Measurements from ENCODE around the gene DAPP1. TPM values are rescaled to one million over a fixed set of nuclear protein-coding genes. Genes with fewer than 3 reads are reported as not detected.

DAPP1 gene
- total and polyA plus RNA-seq, 2 of the 8 experiments (the other 6 are each of a cell fraction or from before 2014, with no cell fraction given): not detected

DNA sequence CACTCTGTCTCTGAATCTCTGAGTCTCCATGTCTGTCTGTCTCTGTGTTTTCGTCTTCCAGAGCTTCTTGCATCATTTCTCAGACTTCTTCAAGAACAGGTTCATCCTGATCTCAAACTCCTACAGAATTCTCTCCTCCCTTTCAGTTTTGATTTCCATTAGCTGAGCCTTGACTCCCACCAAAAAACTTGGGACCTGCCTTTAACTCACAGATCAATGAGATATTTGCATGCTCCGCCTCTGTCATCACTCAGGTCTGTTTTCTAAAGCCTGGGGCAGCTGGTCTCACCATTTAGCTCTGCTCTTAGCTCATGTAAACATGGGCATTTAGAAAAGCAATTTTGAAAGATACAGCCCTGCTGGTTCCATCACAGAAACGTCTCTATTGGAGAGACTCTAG lies 8.6 kb downstream of the DAPP1 start:
- Histone ChIP-seq H2AFZ (ENCODE audit: low read length) (no peak overlapping the region), H3K14ac (ENCODE audit: insufficient read length) (no peak overlapping the region), H3K79me1 (ENCODE audit: low read depth, low read length) (no peaks in the 10 kb centered on the region), H4K91ac (replicated peaks; ENCODE audit: insufficient read length, low read length) (no peak overlapping the region), H3K4me3 (ENCODE audit: extremely low read depth in 1 of 4, insufficient read depth in 2 of 4, low read depth in 3 of 4, low read length in 4 of 4) (no peak overlapping the region), H4K8ac (ENCODE audit: extremely low read depth, insufficient read depth, low read length) (no peak overlapping the region), H2AK5ac (ENCODE audit: low read depth, low read length) (no peak overlapping the region), H2BK120ac (replicated peaks; ENCODE audit: low read depth, low read length) (no peak overlapping the region), H3K27me3 (replicated peaks in 1 of 4; ENCODE audit: control insufficient read depth in 3 of 4, extremely low read depth in 1 of 4, insufficient read depth in 3 of 4, low read length in 3 of 4) (no peaks in the 10 kb centered on the region), H3K4me2 (ENCODE audit: insufficient read depth in 1 of 2, low read depth in 2 of 2, low read length in 2 of 2) (no peak overlapping the region), H2BK12ac (ENCODE audit: low read depth, low read length) (no peak overlapping the region), H2BK5ac (ENCODE audit: low read depth, low read length) (no peak overlapping the region), H3K56ac (replicated peaks; ENCODE audit: insufficient read length, low read depth, low read length) (no peak overlapping the region), H4K5ac (ENCODE audit: insufficient read length, low read depth, low read length) (no peak overlapping the region), H3K18ac (ENCODE audit: extremely low read depth, low read length) (no peak overlapping the region), H3K23me2 (ENCODE audit: low read depth, low read length) (no peaks in the 10 kb centered on the region), H2BK15ac (ENCODE audit: low read length) (no peak overlapping the region), H3K4ac (replicated peaks; ENCODE audit: insufficient read length, low read depth, low read length) (no peak overlapping the region), H3K27ac (ENCODE audit: low read depth, low read length) (no peak overlapping the region), H3K36me3 (ENCODE audit: control insufficient read depth in 2 of 4, insufficient read depth in 4 of 4, low read length in 3 of 4) (no peaks in the 10 kb centered on the region), H3K79me2 (ENCODE audit: control insufficient read depth in 1 of 2, insufficient read depth in 2 of 2, low read length in 2 of 2) (no peaks in the 10 kb centered on the region), H4K20me1 (replicated peaks in 1 of 2; ENCODE audit: control insufficient read depth in 1 of 2, insufficient read depth in 2 of 2, low read length in 2 of 2) (no peaks in the 10 kb centered on the region), H3K23ac (ENCODE audit: insufficient read length) (no peak overlapping the region), H3K9me3 (ENCODE audit: insufficient read depth in 2 of 2, low read depth in 1 of 2, low read length in 1 of 2) (no peaks in the 10 kb centered on the region), H3K4me1 (replicated peaks in 1 of 4; ENCODE audit: control insufficient read depth in 3 of 4, insufficient read depth in 4 of 4, low read length in 3 of 4) (no peaks in the 10 kb centered on the region), H3K9ac (replicated peaks in 1 of 4; ENCODE audit: extremely low read depth in 1 of 4, low read depth in 3 of 4, low read length in 3 of 4) (no peak overlapping the region), H2BK20ac (ENCODE audit: low read length) (no peak overlapping the region)
- ChIA-PET POLR2A (ENCODE audit: partially characterized antibody) (no interaction called here), CTCF (ENCODE audit: partially characterized antibody) (interaction anchor here (0.7 to 3.0 kb wide), 5 partner anchors 13 to 362 kb away, joined by 3 to 13 read pairs (median 5); no protein-coding TSS in a partner anchor)
- WGBS, 2 experiments (ENCODE audit: extremely low coverage in 1 of 2, insufficient coverage in 1 of 2, insufficient read length in 1 of 2, insufficient replicate concordance in 2 of 2, low coverage in 1 of 2, low lambda C conversion rate in 2 of 2, missing lambda C conversion rate in 1 of 2): 83% methylated on average over 3 of the region's 3 CpGs; no CpG with 5 or more reads in 1 of the 2 experiments
- FAIRE-seq (no peak), DNase-seq (ENCODE audit: low read depth in 1 of 2, low spot score in 2 of 2) (no peak)
- TF ChIP-seq TAF7 (optimal IDR thresholded peaks at IDR 0.05; ENCODE audit: borderline replicate concordance, low read depth, low read length) (no peak), RAD21 (IDR thresholded peaks at IDR 0.05 in 1 of 2, conservative IDR thresholded peaks at IDR 0.05 in 1 of 2; ENCODE audit: low read depth in 2 of 2, low read length in 2 of 2) (no peak), RBBP5 (IDR thresholded peaks at IDR 0.05; ENCODE audit: borderline replicate concordance, low read depth, low read length) (no peak), SIRT6 (IDR thresholded peaks at IDR 0.05; ENCODE audit: low read length) (no peak), BCL11A (IDR thresholded peaks at IDR 0.05; ENCODE audit: low read depth in 2 of 2, low read length in 2 of 2) (no peak), JUND (IDR thresholded peaks at IDR 0.05; ENCODE audit: low read length) (no peak), MAFK (IDR thresholded peaks at IDR 0.05; ENCODE audit: low read depth, low read length) (no peak), SP4 (IDR thresholded peaks at IDR 0.05; ENCODE audit: low read length) (no peak), SRF (IDR thresholded peaks at IDR 0.05; ENCODE audit: low read depth, low read length) (no peak), RNF2 (IDR thresholded peaks at IDR 0.05; ENCODE audit: borderline replicate concordance, low read depth, low read length, missing control alignments, poor library complexity, severe bottlenecking) (no peak), CHD2 (IDR thresholded peaks at IDR 0.05; ENCODE audit: low read length) (no peak), SP2 (IDR thresholded peaks at IDR 0.05; ENCODE audit: low read length) (no peak), TEAD4 (IDR thresholded peaks at IDR 0.05; ENCODE audit: low read depth, low read length) (no peak)
- TF ChIP-seq, protein P1, sequence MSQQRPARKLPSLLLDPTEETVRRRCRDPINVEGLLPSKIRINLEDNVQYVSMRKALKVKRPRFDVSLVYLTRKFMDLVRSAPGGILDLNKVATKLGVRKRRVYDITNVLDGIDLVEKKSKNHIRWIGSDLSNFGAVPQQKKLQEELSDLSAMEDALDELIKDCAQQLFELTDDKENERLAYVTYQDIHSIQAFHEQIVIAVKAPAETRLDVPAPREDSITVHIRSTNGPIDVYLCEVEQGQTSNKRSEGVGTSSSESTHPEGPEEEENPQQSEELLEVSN (IDR thresholded peaks at IDR 0.05): no peak

All from H1 (cell line).